Tibial nerve (tissue), 4 donors: Measurements from ENCODE around the gene FAM161B. TPM values are rescaled to one million over a fixed set of nuclear protein-coding genes. Genes with fewer than 3 reads are reported as not detected.
A peak's percentile ranks its signal among the peaks of the same experiment; 100 is the strongest.

Experiments used
- DNase-seq, 2 donors: peaks; one replicate each; pipeline ENCODE4 v3.0.0-alpha.2; 2019; ENCODE audit warnings: low spot score in 2 of 2
- H3K27ac ChIP-seq, 4 donors: fragments of 200-600 bp; sonication (generic) in 3 of 4; one replicate each; pipeline ENCODE4 v1.5.1; 2017 to 2019; ENCODE audit warnings: mild to moderate bottlenecking in 1 of 4
- H3K27me3 ChIP-seq, 2 donors: fragments of 200-600 bp; sonication (generic) in 1 of 2; one replicate each; pipeline versions ENCODE4 v1.5.1 to v1.6.0; 2017 to 2019
- H3K36me3 ChIP-seq, 3 donors: fragments of 200-600 bp; sonication (generic); one replicate each; pipeline ENCODE4 v1.5.1; 2018 to 2019
- H3K4me1 ChIP-seq, 4 donors: fragments of 200-600 bp; sonication (generic) in 3 of 4; one replicate each; pipeline ENCODE4 v1.5.1; 2017 to 2019
- H3K4me3 ChIP-seq, 4 donors: fragments of 200-600 bp; sonication (generic) in 3 of 4; one replicate each; pipeline ENCODE4 v1.5.1; 2017 to 2019; ENCODE audit warnings: mild to moderate bottlenecking in 1 of 4, moderate library complexity in 1 of 4
- H3K9me3 ChIP-seq, 4 donors: fragments of 200-600 bp; sonication (generic) in 3 of 4; one replicate each; pipeline ENCODE4 v1.5.1; 2017 to 2019
- EP300 ChIP-seq, 2 donors: sonication (generic); formaldehyde crosslinking; IDR thresholded peaks; one replicate each; pipeline ENCODE4 v1.6.1; 2017; ENCODE audit warnings: antibody characterized with exemption in 2 of 2, mild to moderate bottlenecking in 1 of 2
- POLR2A ChIP-seq, 2 donors: fragments of 450-650 bp; IDR thresholded peaks; one replicate each; pipeline ENCODE4 v1.6.1; 2017; ENCODE audit warnings: antibody characterized with exemption in 2 of 2, mild to moderate bottlenecking in 2 of 2, moderate library complexity in 2 of 2
- WGBS, 2 donors: methylation state at CpG; one replicate each; pipeline ENCODE4 v1.1.5; 2018; 5-methylcytosine and 5-hydroxymethylcytosine counted together
- total RNA-seq, 4 donors: library from RNA; depleted of rRNA; stranded (reverse); fragments of >200 nt; gene quantifications; one replicate each; pipeline ENCODE4 v1.1.0, GENCODE V29; 2016
- TF ChIP-seq, protein P1 (sequence below), 5 experiments: fragments of 200-600 bp in 3 of 5; fragments of 450-650 bp in 2 of 5; sonication (generic) in 3 of 5; IDR thresholded peaks; one replicate each; pipeline ENCODE4 v1.5.1; 2016 to 2019; ENCODE audit warnings: antibody characterized with exemption in 5 of 5, mild to moderate bottlenecking in 3 of 5, moderate library complexity in 2 of 5

Gene FAM161B
- 10 to 100 TPM in 1 of 4 donors, 1 to 10 TPM in 3; 6.9 to 10.7 (median 9.3) TPM for total RNA-seq

GRCh38 chr14:73949752-73950734, at the start of gene FAM161B, which contains the start of gene COQ6:
Gene FAM161B (minus strand): TSS chr14:73950094. CDS start chr14:73950026, 68 bp downstream.
Gene COQ6 (plus strand): TSS chr14:73950302. CDS start chr14:73950333, 31 bp downstream.
- DNase-seq, result peak; percentile 83 to 89
- Histone ChIP-seq H3K4me1 (peaks cover 0 to 38% (median 10%) of the 10 kb centered on the region in 4 donors), H3K9me3 (no peaks in the 10 kb centered on the region), H3K27ac (peak within 1 kb of the TSS; percentile 62 to 92 (median 88)), H3K4me3 (peak within 1 kb of the TSS; percentile 53 to 96 (median 77)), H3K36me3 (peaks cover 0 to 36% (median 0%) of the 10 kb centered on the region in 3 donors), H3K27me3 (no peaks in the 10 kb centered on the region)
- WGBS, 2 donors, result 0 to 1% methylated on average over 42 to 55 of the region's 70 CpGs
- TF ChIP-seq, protein P1, sequence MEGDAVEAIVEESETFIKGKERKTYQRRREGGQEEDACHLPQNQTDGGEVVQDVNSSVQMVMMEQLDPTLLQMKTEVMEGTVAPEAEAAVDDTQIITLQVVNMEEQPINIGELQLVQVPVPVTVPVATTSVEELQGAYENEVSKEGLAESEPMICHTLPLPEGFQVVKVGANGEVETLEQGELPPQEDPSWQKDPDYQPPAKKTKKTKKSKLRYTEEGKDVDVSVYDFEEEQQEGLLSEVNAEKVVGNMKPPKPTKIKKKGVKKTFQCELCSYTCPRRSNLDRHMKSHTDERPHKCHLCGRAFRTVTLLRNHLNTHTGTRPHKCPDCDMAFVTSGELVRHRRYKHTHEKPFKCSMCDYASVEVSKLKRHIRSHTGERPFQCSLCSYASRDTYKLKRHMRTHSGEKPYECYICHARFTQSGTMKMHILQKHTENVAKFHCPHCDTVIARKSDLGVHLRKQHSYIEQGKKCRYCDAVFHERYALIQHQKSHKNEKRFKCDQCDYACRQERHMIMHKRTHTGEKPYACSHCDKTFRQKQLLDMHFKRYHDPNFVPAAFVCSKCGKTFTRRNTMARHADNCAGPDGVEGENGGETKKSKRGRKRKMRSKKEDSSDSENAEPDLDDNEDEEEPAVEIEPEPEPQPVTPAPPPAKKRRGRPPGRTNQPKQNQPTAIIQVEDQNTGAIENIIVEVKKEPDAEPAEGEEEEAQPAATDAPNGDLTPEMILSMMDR (IDR thresholded peaks at IDR 0.05), result peak in 3 of 5 experiments; percentile 5 to 60 (median 39)
- TF ChIP-seq POLR2A (IDR thresholded peaks at IDR 0.05) (peak; percentile 51 to 73), EP300 (IDR thresholded peaks at IDR 0.05) (peak; percentile 79 to 91)

GRCh38 chr14:73998726-73999125, 48.8 kb upstream of the FAM161B start:
- WGBS, 2 donors, result 88 to 91% methylated on average over 2 of the region's 2 CpGs
- Histone ChIP-seq H3K9me3 (no peaks in the 10 kb centered on the region), H3K27me3 (no peaks in the 10 kb centered on the region), H3K4me1 (no peaks in the 10 kb centered on the region), H3K27ac (peak overlapping the region in 1 of 4 donors; percentile 43), H3K4me3 (no peak overlapping the region), H3K36me3 (peaks cover 0 to 42% (median 0%) of the 10 kb centered on the region in 3 donors)
- TF ChIP-seq POLR2A (IDR thresholded peaks at IDR 0.05) (no peak), EP300 (IDR thresholded peaks at IDR 0.05) (no peak)
- TF ChIP-seq, protein P1 (IDR thresholded peaks at IDR 0.05), result no peak
- no peak for DNase-seq

- H3K36me3 ChIP-seq, result peaks cover 0 to 41% (median 0%) of the 10 kb centered on the region in 3 donors
- H3K4me3 ChIP-seq, result no peak overlapping the region
- TF ChIP-seq POLR2A (IDR thresholded peaks at IDR 0.05) (no peak), EP300 (IDR thresholded peaks at IDR 0.05) (no peak)
- TF ChIP-seq, protein P1 (IDR thresholded peaks at IDR 0.05), result no peak
- H3K27me3 ChIP-seq, result no peaks in the 10 kb centered on the region
- H3K4me1 ChIP-seq, result no peaks in the 10 kb centered on the region
- 76 to 81% methylated on average over 7 of the region's 7 CpGs for WGBS, 2 donors
- no peaks in the 10 kb centered on the region for H3K9me3 ChIP-seq
- H3K27ac ChIP-seq, result peak overlapping the region in 1 of 4 donors; percentile 43
- DNase-seq, result no peak
Observed at GRCh38 chr14:73997944-73998447, 48.1 kb upstream of the FAM161B start.

GRCh38 chr14:73997108-73997943, 47.4 kb upstream of the FAM161B start:
- H3K4me3 ChIP-seq, result no peak overlapping the region
- H3K36me3 ChIP-seq, result peaks cover 0 to 44% (median 0%) of the 10 kb centered on the region in 3 donors
- no peak for DNase-seq
- H3K27me3 ChIP-seq, result no peaks in the 10 kb centered on the region
- TF ChIP-seq EP300 (IDR thresholded peaks at IDR 0.05), result no peak
- no peaks in the 10 kb centered on the region for H3K9me3 ChIP-seq
- no peaks in the 10 kb centered on the region for H3K4me1 ChIP-seq
- peak overlapping the region in 1 of 4 donors; percentile 58 for H3K27ac ChIP-seq
- WGBS, 2 donors, result 79 to 89% methylated on average over 1 of the region's 1 CpG

DNA sequence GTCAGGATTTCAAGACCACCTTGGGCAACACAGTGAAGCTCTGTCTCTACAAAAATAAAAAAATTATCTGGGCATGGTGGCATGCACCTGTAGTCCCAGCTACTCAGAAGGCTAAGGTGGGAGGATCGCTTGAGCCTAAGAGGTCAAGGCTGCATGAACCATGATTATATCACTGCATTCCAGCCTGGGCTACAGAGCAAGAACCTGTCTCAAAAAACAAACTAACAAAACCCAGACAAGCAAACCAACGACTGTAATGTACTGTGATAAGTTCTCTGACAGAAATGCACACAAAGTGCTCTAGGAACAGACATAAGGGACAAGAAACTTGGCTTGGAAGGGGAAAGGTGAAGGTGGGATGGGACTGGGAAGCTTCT, 46.8 kb upstream of the FAM161B start:
- Histone ChIP-seq H3K4me1 (no peaks in the 10 kb centered on the region), H3K27me3 (no peaks in the 10 kb centered on the region), H3K27ac (peak overlapping the region in 1 of 4 donors; percentile 58), H3K4me3 (no peak overlapping the region), H3K36me3 (peaks cover 0 to 43% (median 0%) of the 10 kb centered on the region in 3 donors), H3K9me3 (no peaks in the 10 kb centered on the region)
- TF ChIP-seq, protein P1 (IDR thresholded peaks at IDR 0.05), result no peak
- TF ChIP-seq POLR2A (IDR thresholded peaks at IDR 0.05), result no peak
- TF ChIP-seq EP300 (IDR thresholded peaks at IDR 0.05), result no peak
- DNase-seq, result no peak
- WGBS, 2 donors, result 69 to 74% methylated on average over 2 of the region's 2 CpGs
